ENCODE measurements around the gene TREH.

DNA sequence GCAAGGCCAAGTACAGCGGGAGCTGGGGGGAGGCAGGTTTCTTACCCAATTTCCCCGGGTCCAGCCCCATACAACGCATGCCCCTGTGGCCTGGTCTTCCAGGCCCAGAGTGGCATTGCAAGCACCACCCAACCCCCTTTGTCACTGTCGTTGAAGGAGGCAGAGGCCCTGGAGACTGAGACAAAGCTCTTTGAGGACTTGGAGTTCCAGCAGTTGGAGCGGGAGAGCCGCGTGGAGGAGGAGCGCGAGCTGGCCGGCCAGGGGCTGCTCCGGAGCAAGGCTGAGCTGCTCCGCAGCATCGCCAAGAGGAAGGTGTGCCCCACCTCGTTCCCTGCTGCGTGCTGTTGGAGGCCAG, 44.2 kb downstream of the TREH start:
- TF ChIP-seq POLR2AphosphoS5 (IDR thresholded peaks at IDR 0.05; ENCODE audit: low read depth, low read length) (no peak), POLR2A (IDR thresholded peaks at IDR 0.05; ENCODE audit: borderline replicate concordance, extremely low read depth, insufficient read depth, insufficient read length) (no peak), CBX3 (IDR thresholded peaks at IDR 0.05; ENCODE audit: low read depth) (no peak), YY1 (IDR thresholded peaks at IDR 0.05; ENCODE audit: extremely low read depth, insufficient replicate concordance, low read depth, low read length) (no peak), EZH2phosphoT487 (IDR thresholded peaks at IDR 0.05; ENCODE audit: borderline replicate concordance) (no peak), ELF1 (IDR thresholded peaks at IDR 0.05; ENCODE audit: borderline replicate concordance, low read depth) (no peak), EZH2 (IDR thresholded peaks at IDR 0.05) (no peak), SRF (IDR thresholded peaks at IDR 0.05; ENCODE audit: low read depth) (no peak), RAD21 (IDR thresholded peaks at IDR 0.05; ENCODE audit: low read depth) (no peak)
- TF ChIP-seq, protein P1, sequence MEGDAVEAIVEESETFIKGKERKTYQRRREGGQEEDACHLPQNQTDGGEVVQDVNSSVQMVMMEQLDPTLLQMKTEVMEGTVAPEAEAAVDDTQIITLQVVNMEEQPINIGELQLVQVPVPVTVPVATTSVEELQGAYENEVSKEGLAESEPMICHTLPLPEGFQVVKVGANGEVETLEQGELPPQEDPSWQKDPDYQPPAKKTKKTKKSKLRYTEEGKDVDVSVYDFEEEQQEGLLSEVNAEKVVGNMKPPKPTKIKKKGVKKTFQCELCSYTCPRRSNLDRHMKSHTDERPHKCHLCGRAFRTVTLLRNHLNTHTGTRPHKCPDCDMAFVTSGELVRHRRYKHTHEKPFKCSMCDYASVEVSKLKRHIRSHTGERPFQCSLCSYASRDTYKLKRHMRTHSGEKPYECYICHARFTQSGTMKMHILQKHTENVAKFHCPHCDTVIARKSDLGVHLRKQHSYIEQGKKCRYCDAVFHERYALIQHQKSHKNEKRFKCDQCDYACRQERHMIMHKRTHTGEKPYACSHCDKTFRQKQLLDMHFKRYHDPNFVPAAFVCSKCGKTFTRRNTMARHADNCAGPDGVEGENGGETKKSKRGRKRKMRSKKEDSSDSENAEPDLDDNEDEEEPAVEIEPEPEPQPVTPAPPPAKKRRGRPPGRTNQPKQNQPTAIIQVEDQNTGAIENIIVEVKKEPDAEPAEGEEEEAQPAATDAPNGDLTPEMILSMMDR (IDR thresholded peaks at IDR 0.05 in 2 of 3, conservative IDR thresholded peaks at IDR 0.05 in 1 of 3; ENCODE audit: borderline replicate concordance in 1 of 3, insufficient read depth in 1 of 3, low read depth in 2 of 3, low read length in 2 of 3): 0 out of 6 replicates have a peak, but pooled peaks of 1 of the 3 experiments have one; percentile 0
- TF ChIP-seq, protein P2, sequence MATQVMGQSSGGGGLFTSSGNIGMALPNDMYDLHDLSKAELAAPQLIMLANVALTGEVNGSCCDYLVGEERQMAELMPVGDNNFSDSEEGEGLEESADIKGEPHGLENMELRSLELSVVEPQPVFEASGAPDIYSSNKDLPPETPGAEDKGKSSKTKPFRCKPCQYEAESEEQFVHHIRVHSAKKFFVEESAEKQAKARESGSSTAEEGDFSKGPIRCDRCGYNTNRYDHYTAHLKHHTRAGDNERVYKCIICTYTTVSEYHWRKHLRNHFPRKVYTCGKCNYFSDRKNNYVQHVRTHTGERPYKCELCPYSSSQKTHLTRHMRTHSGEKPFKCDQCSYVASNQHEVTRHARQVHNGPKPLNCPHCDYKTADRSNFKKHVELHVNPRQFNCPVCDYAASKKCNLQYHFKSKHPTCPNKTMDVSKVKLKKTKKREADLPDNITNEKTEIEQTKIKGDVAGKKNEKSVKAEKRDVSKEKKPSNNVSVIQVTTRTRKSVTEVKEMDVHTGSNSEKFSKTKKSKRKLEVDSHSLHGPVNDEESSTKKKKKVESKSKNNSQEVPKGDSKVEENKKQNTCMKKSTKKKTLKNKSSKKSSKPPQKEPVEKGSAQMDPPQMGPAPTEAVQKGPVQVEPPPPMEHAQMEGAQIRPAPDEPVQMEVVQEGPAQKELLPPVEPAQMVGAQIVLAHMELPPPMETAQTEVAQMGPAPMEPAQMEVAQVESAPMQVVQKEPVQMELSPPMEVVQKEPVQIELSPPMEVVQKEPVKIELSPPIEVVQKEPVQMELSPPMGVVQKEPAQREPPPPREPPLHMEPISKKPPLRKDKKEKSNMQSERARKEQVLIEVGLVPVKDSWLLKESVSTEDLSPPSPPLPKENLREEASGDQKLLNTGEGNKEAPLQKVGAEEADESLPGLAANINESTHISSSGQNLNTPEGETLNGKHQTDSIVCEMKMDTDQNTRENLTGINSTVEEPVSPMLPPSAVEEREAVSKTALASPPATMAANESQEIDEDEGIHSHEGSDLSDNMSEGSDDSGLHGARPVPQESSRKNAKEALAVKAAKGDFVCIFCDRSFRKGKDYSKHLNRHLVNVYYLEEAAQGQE (IDR thresholded peaks at IDR 0.05; ENCODE audit: low read depth): no peak
- TF ChIP-seq, protein P3, sequence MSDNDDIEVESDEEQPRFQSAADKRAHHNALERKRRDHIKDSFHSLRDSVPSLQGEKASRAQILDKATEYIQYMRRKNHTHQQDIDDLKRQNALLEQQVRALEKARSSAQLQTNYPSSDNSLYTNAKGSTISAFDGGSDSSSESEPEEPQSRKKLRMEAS (IDR thresholded peaks at IDR 0.05): no peak
